Activated CD8-positive, alpha-beta memory T cell treated with anti-CD3 and anti-CD28 coated beads, Interleukin-2, amount 50 U/mL, for 4 hours (primary cell): ENCODE results near the gene SLF2.
"Not testable (repeated sequence)": the region's sequence is repeated elsewhere in the genome, so short reads cannot be mapped to it uniquely, and the experiment has no call there.

Source experiments
- DNase-seq: peaks from one replicate; pipeline ENCODE4 v3.0.0-alpha.2; 2020

SLF2 gene

GRCh38 chr10:100881556-100882213, 31.1 kb upstream of the SLF2 start:
- DNase-seq, result no peak

DNA sequence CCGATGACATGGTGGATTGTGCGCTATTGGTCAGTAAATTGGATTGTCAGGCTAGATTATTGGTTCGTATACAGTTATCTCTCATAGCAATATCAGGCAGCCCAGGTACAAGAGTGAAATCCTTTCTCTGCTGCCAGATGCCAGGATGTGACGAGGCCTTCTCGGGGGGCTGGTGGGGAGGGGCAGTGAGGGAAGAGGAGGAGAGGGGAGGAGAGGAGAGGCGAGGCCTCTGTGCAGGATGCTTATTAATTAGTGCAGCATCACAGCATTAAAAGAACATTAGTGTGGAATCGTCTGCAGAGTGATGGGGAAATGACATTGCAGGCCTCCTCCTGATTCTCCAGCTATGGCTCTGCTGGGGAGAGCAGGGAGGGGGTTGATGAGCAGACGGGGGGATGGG, 30.5 kb upstream of the SLF2 start:
- DNase-seq, result no peak

- no peak for DNase-seq
These were observed 30.0 kb upstream of the SLF2 start for GRCh38 chr10:100882671-100883311.

GRCh38 chr10:100883312-100883821, 29.4 kb upstream of the SLF2 start:
- DNase-seq, result no peak

DNA sequence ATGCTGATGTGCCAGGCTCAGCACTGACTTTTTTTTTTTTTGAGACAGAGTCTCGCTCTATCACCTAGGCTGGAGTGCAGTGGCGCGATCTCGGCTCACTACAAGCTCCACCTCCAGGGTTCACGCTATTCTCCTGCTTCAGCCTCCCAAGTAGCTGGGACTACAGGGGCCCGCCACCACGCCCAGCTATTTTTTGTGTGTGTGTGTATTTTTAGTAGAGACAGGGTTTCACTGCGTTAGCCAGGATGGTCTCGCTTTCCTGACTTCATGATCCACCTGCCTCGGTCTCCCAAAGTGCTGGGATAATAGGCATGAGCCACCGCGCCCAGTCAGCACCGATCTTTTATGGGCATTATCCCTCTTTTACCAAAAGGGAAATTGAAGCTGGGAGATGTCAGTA, 27.2 kb upstream of the SLF2 start:
- not testable (repeated sequence) for DNase-seq

DNA sequence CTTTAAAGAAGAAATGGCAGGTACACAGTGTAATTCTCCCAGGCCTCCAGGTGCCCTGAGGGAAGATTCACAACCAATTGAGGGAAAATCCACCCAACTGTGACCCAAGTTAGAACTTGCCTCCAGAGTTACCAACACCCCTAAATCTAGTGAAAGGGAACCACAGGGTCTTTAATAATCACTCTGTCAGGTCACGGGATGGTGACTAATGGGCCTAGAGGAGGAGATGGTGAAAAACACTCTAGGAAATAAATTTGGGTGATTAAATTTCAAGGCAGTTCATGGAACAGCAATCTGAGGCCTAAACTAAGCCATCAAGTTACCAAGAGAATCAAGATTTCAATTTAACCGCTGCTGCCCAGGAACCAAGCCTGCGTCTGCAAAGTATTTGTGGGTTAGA, 26.7 kb upstream of the SLF2 start:
- DNase-seq, result no peak

- DNase-seq, result no peak
These were observed 26.2 kb upstream of the SLF2 start for GRCh38 chr10:100886521-100886920.

- DNase-seq, result no peak
These were observed 25.8 kb upstream of the SLF2 start for GRCh38 chr10:100886963-100887362.

DNA sequence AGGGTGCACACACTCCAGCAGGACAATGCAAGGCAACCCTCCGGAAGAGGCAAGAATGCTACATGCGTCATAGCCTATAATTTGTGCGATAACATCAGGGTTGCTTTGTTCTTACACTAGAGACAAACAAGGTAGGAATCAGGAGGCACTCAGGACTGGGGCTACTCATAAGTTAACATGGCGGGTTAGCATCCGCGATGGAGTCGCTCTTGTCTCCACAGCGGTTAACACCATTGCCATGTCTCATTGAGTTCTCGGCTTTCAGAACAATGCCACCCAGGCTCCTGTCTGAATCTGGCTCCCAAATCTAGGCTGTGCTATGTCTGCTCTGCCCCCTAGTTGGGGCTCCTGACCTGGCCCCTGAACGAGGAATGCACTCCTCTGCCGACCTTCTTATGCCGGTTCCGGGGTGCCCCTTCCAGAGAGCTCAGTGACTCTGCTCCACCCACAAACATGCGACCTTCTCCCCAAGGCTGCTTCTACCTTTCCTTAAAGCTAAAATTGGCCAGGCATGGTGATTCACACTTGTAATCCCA, 24.9 kb upstream of the SLF2 start:
- DNase-seq, result no peak

DNA sequence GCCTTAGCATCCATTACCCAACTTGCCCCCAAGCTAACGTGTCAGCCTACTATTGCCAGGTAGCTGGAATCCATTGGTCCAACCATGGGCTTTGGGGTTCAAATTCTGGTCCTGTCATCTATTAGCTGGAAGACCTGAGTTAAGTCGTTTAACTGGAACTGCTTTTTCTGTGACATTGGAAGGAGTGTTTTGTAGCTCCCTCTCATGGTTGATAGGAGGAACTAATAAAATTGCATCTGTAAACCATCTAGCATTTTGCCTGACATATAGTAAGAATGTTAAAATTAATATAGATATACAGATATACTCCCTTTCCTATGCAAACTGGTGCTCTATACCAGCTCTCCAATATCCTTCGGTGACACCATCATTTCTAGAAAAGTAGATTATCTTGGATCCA, 23.8 kb upstream of the SLF2 start:
- no peak for DNase-seq

- no peak for DNase-seq
These were observed 23.2 kb upstream of the SLF2 start for GRCh38 chr10:100889546-100889945.

DNA sequence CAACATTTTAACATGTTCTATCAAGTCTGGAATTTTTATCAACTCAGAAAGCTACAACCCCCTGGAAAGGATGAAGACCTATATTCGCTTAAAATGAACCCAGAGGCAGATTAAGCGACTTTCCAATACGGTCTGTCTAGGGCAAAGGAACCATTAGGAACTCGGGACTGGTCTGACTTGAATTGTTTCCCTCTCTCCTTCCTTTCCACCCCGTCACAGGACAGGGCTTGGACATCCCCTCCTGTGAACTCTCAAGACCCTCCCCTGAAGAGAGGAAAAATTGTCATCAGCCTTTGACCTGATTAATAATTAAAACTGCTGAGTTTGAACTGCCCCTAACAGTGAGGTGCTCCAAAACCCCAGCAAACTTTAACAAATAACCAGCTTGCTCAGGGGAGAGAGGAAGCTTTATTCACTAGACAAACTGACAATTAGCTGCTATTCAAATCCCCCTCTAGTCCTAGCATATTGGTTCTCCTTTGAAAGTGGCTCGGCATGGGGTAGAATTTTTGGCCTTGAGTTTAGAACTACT, 22.6 kb upstream of the SLF2 start:
- no peak for DNase-seq

- no peak for DNase-seq
These were observed 22.0 kb upstream of the SLF2 start for GRCh38 chr10:100890673-100891317.

DNA sequence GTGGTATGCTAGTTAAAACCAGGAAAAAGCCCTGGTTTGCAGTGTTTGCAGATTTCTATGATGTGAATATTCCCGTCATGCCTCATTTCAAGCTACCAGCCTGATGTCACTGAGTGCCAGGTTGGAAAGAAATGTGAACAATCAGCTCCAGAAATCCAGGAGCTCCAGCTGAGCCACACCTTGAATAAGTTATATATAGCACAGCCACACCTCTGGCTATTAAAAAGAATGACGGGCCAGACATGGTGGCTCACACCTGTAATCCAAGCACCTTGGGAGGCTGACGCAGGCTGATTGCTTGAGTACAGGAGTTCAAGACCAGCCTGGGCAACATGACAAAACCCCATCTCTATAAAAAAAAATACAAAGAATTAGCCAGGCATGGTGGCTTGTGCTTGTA, 18.7 kb upstream of the SLF2 start:
- DNase-seq, result no peak

DNA sequence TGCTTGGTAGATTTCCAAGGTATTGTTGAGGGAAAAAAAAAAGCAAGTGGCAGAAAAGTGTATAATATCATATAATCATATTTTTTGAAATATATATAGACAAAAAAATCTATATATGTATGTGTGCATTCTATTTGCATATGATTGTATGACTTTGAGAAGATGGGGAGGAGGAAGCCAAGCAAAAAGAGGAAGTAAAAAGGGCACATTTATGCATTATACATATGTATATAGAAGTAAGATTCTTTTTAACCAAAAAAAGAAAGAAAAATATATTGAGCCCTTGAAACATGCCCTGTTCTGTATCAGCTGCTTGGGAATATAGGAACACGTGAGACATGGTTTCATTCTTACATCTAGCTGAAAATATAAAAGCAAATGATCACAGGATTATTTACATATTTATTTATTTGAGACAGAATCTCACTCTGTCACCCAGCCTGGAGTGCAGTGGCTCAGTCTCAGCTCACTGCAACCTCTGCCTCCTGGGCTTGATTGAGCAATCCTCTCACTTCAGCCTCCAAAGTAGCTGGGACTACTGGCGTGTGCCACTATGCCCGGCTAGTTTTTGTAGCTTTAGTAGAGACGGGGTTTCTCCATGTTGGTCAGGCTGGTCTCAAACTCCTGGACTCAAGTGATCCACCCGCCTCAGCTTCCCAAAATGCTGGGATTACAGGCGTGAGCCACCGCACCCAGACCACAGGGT, 18.0 kb upstream of the SLF2 start:
- no peak for DNase-seq

DNA sequence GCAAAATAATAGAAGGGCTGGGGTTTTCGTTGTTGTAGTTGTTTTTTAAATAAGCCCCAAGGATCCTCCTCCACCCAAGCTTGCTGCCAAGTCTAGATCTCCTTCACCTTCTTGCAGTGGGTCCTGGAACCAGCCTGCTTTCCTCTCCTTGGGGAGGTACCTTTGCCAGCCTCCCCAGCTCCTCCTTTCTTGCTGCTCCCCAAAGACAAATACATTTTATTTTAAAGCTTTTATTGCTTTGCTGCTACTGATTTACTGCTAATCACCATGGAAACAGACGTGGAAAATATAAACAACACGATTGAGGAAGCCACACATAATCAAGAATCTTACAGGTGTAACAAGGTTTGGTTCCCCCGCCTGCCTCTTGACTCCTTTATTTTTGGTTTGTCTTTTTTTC, 17.4 kb upstream of the SLF2 start:
- DNase-seq, result no peak

DNA sequence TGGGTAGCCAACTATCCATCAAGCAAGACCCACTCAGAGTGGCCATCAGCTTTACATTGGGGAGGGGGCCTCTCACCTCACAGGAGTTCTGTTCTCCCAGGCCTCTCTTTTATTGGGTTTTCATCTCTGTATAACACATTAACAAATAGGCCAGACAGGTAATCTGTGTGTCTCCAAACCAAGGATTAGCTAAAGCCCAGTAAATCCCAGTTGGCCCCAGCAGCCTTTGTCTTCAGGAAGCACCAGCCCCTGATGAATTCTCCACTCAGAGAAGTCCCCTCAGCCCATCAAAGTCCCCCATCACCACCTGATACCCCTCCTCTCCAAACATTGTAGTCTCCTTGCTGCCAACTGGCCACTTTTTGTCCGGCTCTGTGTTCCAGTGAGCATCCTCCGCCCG, 16.9 kb upstream of the SLF2 start:
- no peak for DNase-seq

GRCh38 chr10:100896876-100897461, 15.8 kb upstream of the SLF2 start:
- no peak for DNase-seq

- no peak for DNase-seq
These were observed 14.8 kb upstream of the SLF2 start for GRCh38 chr10:100897976-100898375.

DNA sequence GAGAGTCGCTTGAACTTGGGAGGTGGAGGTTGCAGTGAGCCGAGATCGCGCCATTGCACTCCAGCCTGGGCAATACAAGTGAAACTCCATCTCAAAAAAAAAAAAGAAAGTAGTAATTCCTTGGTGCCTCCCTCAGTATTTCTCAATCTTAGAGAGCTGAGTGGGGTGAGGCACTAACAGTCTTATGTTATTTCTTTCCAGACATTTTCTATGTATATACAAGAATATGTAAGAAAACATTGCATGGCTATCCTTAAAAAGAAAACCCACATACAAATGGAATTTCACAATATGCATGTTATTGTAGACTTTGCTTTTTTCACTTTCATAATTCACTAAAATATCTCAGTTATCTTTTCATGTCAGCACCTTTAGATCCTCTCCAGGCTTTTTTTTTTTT, 13.6 kb upstream of the SLF2 start:
- no peak for DNase-seq

DNA sequence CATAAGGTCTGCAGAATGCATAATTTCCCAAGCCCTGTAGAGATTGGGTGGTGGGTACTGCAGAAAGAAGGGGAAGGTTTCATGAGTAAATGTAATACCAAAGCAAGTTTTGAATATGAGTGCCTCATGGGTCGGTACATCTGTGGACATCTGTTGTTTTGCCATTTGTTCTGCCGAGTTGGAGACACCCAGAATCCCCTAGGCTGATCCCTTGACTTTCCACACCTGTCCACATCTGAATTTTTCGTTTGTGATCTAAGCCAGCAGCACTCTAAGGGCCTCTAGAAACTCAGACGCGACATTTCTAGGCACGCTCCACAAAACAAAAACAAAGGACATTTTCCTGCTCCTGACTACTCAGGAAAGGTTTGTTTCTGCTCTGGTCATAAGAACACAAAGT, 11.7 kb upstream of the SLF2 start:
- no peak for DNase-seq

- no peak for DNase-seq
These were observed 10.1 kb upstream of the SLF2 start for GRCh38 chr10:100902622-100903021.

GRCh38 chr10:100904917-100905316, 7.8 kb upstream of the SLF2 start:
- DNase-seq, result no peak
